ENCODE results near the gene GNA12.

DNA sequence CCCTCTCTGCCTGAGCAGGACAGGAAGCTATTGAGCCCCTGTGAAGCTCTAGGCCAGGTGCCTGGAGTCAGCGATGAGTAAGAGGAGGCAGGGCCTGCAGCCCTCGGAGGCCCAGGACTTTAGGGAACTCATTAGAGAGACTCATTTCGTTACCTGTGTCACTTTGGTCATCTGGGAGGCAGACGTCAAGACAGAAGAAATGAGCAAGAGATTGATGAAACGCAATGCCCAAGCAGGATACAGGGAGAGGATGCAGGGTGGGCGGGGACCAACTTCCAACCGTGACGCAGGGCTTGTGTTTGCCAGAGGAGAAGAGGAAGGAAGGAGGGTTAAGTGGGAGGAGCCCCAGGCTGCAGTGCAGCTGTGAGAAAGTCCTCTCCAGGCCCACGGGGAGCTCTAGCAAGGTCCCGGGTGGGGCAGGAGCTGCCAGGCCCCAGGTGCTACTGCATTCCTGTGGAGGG lies 26.4 kb upstream of the GNA12 start:
- TF ChIP-seq CTCF (IDR thresholded peaks at IDR 0.05; ENCODE audit: low read depth, low read length, poor library complexity, severe bottlenecking) = no peak
- no peak for TF ChIP-seq EZH2phosphoT487 (IDR thresholded peaks at IDR 0.05; ENCODE audit: borderline replicate concordance, low read length)
